Measurements from ENCODE around the gene RELN.

DNA sequence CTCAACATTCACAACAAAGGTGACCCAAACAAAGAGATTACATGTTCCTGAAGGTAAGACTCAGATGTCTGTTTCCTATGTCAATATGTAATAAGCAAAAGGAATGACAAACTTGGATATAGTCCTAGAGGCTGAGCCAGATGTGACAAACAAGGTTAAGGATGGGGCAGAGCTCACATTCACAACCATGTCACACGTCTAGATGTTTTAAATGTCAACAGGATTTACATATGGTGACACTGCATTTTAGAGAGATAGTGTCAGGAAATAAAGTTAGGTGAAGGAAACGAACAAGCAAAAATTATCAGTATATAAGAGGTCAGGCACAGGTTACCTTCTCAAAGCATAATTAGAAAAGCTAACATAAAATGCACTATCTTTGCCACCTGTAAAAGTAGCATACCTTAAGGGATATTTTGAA lies 8.4 kb downstream of the RELN start:
- TF ChIP-seq, protein P1, sequence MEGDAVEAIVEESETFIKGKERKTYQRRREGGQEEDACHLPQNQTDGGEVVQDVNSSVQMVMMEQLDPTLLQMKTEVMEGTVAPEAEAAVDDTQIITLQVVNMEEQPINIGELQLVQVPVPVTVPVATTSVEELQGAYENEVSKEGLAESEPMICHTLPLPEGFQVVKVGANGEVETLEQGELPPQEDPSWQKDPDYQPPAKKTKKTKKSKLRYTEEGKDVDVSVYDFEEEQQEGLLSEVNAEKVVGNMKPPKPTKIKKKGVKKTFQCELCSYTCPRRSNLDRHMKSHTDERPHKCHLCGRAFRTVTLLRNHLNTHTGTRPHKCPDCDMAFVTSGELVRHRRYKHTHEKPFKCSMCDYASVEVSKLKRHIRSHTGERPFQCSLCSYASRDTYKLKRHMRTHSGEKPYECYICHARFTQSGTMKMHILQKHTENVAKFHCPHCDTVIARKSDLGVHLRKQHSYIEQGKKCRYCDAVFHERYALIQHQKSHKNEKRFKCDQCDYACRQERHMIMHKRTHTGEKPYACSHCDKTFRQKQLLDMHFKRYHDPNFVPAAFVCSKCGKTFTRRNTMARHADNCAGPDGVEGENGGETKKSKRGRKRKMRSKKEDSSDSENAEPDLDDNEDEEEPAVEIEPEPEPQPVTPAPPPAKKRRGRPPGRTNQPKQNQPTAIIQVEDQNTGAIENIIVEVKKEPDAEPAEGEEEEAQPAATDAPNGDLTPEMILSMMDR (conservative IDR thresholded peaks at IDR 0.05; ENCODE audit: low read depth, low read length), result no peak
- no peak for TF ChIP-seq EZH2 (IDR thresholded peaks at IDR 0.05; ENCODE audit: low read length, unreplicated experiment)
- no peak for TF ChIP-seq EZH2phosphoT487 (IDR thresholded peaks at IDR 0.05; ENCODE audit: borderline replicate concordance, low read length)
